Right atrium auricular region (tissue), 2 donors: ENCODE data around the gene CEP170B. TPM values are rescaled to one million over a fixed set of nuclear protein-coding genes. Genes with fewer than 3 reads are reported as not detected.

Experiments used
- DNase-seq: peaks from one replicate; pipeline ENCODE4 v3.0.0-alpha.2; 2019; ENCODE audit warnings: low spot score
- H3K27ac ChIP-seq, 2 donors: fragments of 200-600 bp; sonication (generic); 1 replicate in 1 of 2; 2 replicates in 1 of 2; pipeline ENCODE4 v1.5.1; 2016 to 2019
- H3K27me3 ChIP-seq, 2 donors: fragments of 200-600 bp; sonication (generic); one replicate each; pipeline versions ENCODE4 v1.5.1 to v1.6.0; 2017 to 2019
- H3K36me3 ChIP-seq: fragments of 200-600 bp; sonication (generic); one replicate; pipeline ENCODE4 v1.5.1; 2016
- H3K4me1 ChIP-seq, 2 donors: fragments of 200-600 bp; sonication (generic); one replicate each; pipeline versions ENCODE4 v1.5.1 to v1.6.0; 2017 to 2019
- H3K4me3 ChIP-seq, 2 donors: fragments of 200-600 bp; sonication (generic); 1 replicate in 1 of 2; 2 replicates in 1 of 2; pipeline ENCODE4 v1.5.1; 2017 to 2019; ENCODE audit warnings: mild to moderate bottlenecking in 1 of 2, moderate library complexity in 1 of 2
- H3K9me3 ChIP-seq, 2 donors: fragments of 200-600 bp; sonication (generic); one replicate each; pipeline ENCODE4 v1.5.1; 2019
- CTCF ChIP-seq, 2 donors: fragments of 200-600 bp; sonication (generic); IDR thresholded peaks; one replicate each; pipeline ENCODE4 v1.5.1; 2019; ENCODE audit warnings: antibody characterized with exemption in 2 of 2
- total RNA-seq, 2 donors: library from RNA; depleted of rRNA; stranded (reverse); fragments of >200 nt; gene quantifications; one replicate each; pipeline ENCODE4 v1.1.0, GENCODE V29; 2016

CEP170B gene
- total RNA-seq, 2 donors from 2014 or later: 7.9 to 15.1 TPM

GRCh38 chr14:104864267-104865080 is 594 bp upstream of the CEP170B start:
- Histone ChIP-seq H3K4me3 (peak overlapping the region; percentile 62 to 64), H3K27ac (no peak overlapping the region), H3K36me3 (no peaks in the 10 kb centered on the region), H3K4me1 (peaks cover 0 to 31% of the 10 kb centered on the region in 2 donors), H3K27me3 (no peaks in the 10 kb centered on the region), H3K9me3 (no peaks in the 10 kb centered on the region)
- TF ChIP-seq CTCF (IDR thresholded peaks at IDR 0.05): no peak
- no peak for DNase-seq

GRCh38 chr14:104865631-104866441 is 768 bp downstream of the CEP170B start:
- Histone ChIP-seq H3K36me3 (no peaks in the 10 kb centered on the region), H3K27ac (peak overlapping the region; percentile 38 to 43), H3K27me3 (no peaks in the 10 kb centered on the region), H3K4me3 (peak overlapping the region; percentile 57 to 62), H3K4me1 (peaks cover 0 to 31% of the 10 kb centered on the region in 2 donors), H3K9me3 (no peaks in the 10 kb centered on the region)
- no peak for TF ChIP-seq CTCF (IDR thresholded peaks at IDR 0.05)
- DNase-seq: peak; percentile 73

GRCh38 chr14:104866451-104867370 is 1.6 kb downstream of the CEP170B start:
- Histone ChIP-seq H3K27me3 (no peaks in the 10 kb centered on the region), H3K36me3 (no peaks in the 10 kb centered on the region), H3K9me3 (no peaks in the 10 kb centered on the region), H3K4me1 (peaks cover 0 to 31% of the 10 kb centered on the region in 2 donors), H3K27ac (peak overlapping the region in 1 of 2 donors; percentile 38), H3K4me3 (peak overlapping the region; percentile 57 to 62)
- TF ChIP-seq CTCF (IDR thresholded peaks at IDR 0.05): no peak
- DNase-seq: no peak

GRCh38 chr14:104867371-104868059 is 2.4 kb downstream of the CEP170B start:
- H3K4me1 ChIP-seq: peaks cover 0 to 32% of the 10 kb centered on the region in 2 donors
- no peaks in the 10 kb centered on the region for H3K27me3 ChIP-seq
- no peak for DNase-seq
- TF ChIP-seq CTCF (IDR thresholded peaks at IDR 0.05): no peak
- no peak overlapping the region for H3K27ac ChIP-seq
- no peaks in the 10 kb centered on the region for H3K36me3 ChIP-seq
- no peak overlapping the region for H3K4me3 ChIP-seq
- no peaks in the 10 kb centered on the region for H3K9me3 ChIP-seq
